ENCODE results near the gene PSAP.

DNA sequence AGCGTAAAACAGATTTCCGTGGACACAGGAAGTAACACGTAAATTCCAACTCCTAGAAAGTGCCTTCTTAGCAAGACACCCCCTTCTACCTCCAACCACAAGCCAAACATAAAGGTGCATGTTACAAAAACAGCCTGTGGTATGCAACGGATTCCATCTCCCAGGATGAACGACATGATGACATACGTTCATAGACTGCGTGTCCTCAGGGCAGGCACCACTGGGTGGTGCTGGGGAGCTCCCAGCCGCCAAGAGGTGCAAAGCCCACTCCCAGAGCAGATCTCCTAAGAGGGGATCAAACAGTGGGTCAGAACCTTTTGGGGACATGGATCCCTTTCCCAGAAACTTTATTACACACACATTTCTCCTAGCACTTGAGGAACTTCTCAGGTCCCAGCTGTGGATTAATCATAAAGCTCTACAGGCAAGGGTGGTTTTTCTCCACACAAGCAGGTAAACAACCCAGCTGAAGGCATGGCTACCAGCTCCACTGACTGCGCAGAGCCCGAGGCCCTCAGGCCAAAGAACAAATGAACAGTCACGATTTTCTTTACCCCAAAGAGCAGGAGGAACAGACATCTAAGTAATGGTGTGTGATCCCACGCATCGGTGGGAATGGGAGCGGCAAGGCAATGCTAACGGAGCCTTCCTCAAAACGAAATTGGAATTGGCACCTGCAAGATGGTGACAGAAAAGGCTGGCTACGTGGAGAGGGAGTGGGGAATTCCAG lies 13.8 kb downstream of the PSAP start:
- no peak for TF ChIP-seq EZH2phosphoT487 (IDR thresholded peaks at IDR 0.05)
- TF ChIP-seq, protein P1, sequence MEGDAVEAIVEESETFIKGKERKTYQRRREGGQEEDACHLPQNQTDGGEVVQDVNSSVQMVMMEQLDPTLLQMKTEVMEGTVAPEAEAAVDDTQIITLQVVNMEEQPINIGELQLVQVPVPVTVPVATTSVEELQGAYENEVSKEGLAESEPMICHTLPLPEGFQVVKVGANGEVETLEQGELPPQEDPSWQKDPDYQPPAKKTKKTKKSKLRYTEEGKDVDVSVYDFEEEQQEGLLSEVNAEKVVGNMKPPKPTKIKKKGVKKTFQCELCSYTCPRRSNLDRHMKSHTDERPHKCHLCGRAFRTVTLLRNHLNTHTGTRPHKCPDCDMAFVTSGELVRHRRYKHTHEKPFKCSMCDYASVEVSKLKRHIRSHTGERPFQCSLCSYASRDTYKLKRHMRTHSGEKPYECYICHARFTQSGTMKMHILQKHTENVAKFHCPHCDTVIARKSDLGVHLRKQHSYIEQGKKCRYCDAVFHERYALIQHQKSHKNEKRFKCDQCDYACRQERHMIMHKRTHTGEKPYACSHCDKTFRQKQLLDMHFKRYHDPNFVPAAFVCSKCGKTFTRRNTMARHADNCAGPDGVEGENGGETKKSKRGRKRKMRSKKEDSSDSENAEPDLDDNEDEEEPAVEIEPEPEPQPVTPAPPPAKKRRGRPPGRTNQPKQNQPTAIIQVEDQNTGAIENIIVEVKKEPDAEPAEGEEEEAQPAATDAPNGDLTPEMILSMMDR (IDR thresholded peaks at IDR 0.05): peak; percentile 62
- no peak for TF ChIP-seq EZH2 (IDR thresholded peaks at IDR 0.05)
